Lower leg skin (tissue), 3 donors: ENCODE data around the gene ABRACL.

Source experiments
- POLR2A ChIP-seq, 2 donors: fragments of 450-650 bp; IDR thresholded peaks; one replicate each; pipeline ENCODE4 v1.6.1; 2016 to 2017; ENCODE audit warnings: antibody characterized with exemption in 2 of 2, mild to moderate bottlenecking in 1 of 2, moderate library complexity in 1 of 2
- TF ChIP-seq, protein P1 (sequence below), 3 donors: fragments of 450-650 bp; IDR thresholded peaks; one replicate each; pipeline ENCODE4 v1.5.1; 2016; ENCODE audit warnings: antibody characterized with exemption in 3 of 3, mild to moderate bottlenecking in 3 of 3, moderate library complexity in 2 of 3

DNA sequence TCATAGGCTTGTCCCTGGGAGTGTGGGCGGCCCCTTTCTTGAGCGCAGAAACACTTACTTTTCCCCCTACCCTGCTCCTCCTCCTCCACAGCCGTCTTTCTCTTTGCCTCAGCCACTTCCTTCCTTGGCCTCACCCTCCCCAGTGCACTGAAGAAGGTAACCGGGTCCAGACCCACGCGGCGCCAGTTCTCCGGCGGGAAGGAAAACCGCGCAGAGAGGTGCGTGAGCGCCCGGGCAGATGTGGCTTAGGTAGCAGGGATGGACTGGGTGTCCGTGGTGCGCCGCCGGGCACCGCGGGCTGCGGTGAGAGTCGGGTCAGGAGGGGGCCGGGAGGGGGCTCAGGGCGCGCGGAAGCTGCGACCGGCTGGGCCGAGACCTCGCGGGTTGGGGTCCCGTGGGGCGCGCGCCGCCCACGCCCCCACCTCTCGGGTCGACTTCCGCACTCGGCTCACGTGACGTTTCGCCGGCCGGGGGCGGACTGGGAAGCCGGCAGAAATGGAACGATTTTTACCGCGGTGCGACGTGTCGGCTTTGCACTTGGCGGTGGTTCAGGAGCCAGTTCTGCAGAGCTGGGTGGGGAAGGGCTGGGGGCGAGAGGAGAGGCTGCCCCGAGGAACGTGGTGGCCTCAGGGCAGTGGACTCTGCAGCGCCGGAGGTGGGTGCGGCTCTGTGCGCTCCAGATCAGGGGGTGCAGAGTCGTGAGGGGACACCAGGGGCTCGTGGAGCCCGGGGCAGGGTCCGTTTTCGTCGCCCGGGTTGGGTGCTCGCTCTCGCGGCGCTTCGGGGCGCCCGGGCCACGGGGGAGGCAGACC lies at the start of gene ABRACL:
- no peak for TF ChIP-seq POLR2A (IDR thresholded peaks at IDR 0.05)
- TF ChIP-seq, protein P1, sequence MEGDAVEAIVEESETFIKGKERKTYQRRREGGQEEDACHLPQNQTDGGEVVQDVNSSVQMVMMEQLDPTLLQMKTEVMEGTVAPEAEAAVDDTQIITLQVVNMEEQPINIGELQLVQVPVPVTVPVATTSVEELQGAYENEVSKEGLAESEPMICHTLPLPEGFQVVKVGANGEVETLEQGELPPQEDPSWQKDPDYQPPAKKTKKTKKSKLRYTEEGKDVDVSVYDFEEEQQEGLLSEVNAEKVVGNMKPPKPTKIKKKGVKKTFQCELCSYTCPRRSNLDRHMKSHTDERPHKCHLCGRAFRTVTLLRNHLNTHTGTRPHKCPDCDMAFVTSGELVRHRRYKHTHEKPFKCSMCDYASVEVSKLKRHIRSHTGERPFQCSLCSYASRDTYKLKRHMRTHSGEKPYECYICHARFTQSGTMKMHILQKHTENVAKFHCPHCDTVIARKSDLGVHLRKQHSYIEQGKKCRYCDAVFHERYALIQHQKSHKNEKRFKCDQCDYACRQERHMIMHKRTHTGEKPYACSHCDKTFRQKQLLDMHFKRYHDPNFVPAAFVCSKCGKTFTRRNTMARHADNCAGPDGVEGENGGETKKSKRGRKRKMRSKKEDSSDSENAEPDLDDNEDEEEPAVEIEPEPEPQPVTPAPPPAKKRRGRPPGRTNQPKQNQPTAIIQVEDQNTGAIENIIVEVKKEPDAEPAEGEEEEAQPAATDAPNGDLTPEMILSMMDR (IDR thresholded peaks at IDR 0.05) = no peak
